Keratinocyte (primary cell): ENCODE results near the gene LOXHD1. TPM values are rescaled to one million over a fixed set of nuclear protein-coding genes. Genes with fewer than 3 reads are reported as not detected.

Source experiments
- DNase-seq: peaks from one replicate; pipeline ENCODE4 v3.0.0-alpha.2; 2011; ENCODE audit warnings: low read depth, missing footprints, low spot score
- FAIRE-seq: peaks from 2 replicates; lab custom pipeline; 2011; peaks lifted over from hg19 to GRCh38; lab: Jason Lieb, UNC
- H2AFZ ChIP-seq: 2 replicates; pipeline ENCODE4 v1.6.0; 2012; ENCODE audit warnings: low read length, control low read depth, inconsistent platforms; ENCODE audit not compliant: control insufficient read depth
- H3K27ac ChIP-seq: 2 replicates; pipeline ENCODE4 v1.5.1; 2011; ENCODE audit warnings: low read length; ENCODE audit not compliant: control insufficient read depth, insufficient read depth
- H3K27me3 ChIP-seq: 3 replicates; pipeline ENCODE4 v1.6.0; 2011; ENCODE audit warnings: low read length; ENCODE audit not compliant: control insufficient read depth, insufficient read depth; ENCODE audit errors: extremely low read depth
- H3K36me3 ChIP-seq, 2 experiments: 2 replicates in 1 of 2; 3 replicates in 1 of 2; pipeline ENCODE4 v1.5.1; 2011; ENCODE audit warnings: low read length in 2 of 2, mild to moderate bottlenecking in 1 of 2; ENCODE audit not compliant: control insufficient read depth in 2 of 2, insufficient read depth in 2 of 2; ENCODE audit errors: extremely low read depth in 1 of 2
- H3K4me1 ChIP-seq: 3 replicates; pipeline ENCODE4 v1.5.1; 2011; ENCODE audit warnings: low read length; ENCODE audit not compliant: control insufficient read depth, insufficient read depth; ENCODE audit errors: extremely low read depth
- H3K4me2 ChIP-seq: 3 replicates; pipeline ENCODE4 v1.6.0; 2011; ENCODE audit warnings: low read depth, low read length; ENCODE audit not compliant: control insufficient read depth, insufficient read depth; ENCODE audit errors: extremely low read depth
- H3K4me3 ChIP-seq, 3 experiments: fragments of 200-600 bp in 1 of 3; sonication (generic) in 1 of 3; 2 replicates in 2 of 3; 3 replicates in 1 of 3; pipeline ENCODE4 v1.5.1; 2011 to 2016; ENCODE audit warnings: low read length in 3 of 3, mild to moderate bottlenecking in 3 of 3, control low read depth in 2 of 3, inconsistent platforms in 1 of 3, low read depth in 1 of 3, mixed read lengths in 1 of 3, mixed run types in 1 of 3, moderate library complexity in 1 of 3; ENCODE audit not compliant: control insufficient read depth in 2 of 3, insufficient read depth in 2 of 3; ENCODE audit errors: extremely low read depth in 1 of 3
- H3K79me2 ChIP-seq: 2 replicates; pipeline ENCODE4 v1.6.0; 2012; ENCODE audit warnings: low read length; ENCODE audit not compliant: control insufficient read depth, insufficient read depth
- H3K9ac ChIP-seq: 3 replicates; pipeline ENCODE4 v1.6.0; 2011; ENCODE audit warnings: low read length; ENCODE audit not compliant: control insufficient read depth, insufficient read depth; ENCODE audit errors: extremely low read depth
- H3K9me1 ChIP-seq: 3 replicates; pipeline ENCODE4 v1.6.0; 2011; ENCODE audit warnings: low read length; ENCODE audit not compliant: control insufficient read depth, insufficient read depth; ENCODE audit errors: extremely low read depth
- H3K9me3 ChIP-seq: 2 replicates; pipeline ENCODE4 v1.5.1; 2012; ENCODE audit warnings: low read depth, low read length; ENCODE audit not compliant: control insufficient read depth
- H4K20me1 ChIP-seq: 3 replicates; pipeline ENCODE4 v1.6.0; 2011; ENCODE audit warnings: low read length; ENCODE audit not compliant: control insufficient read depth, insufficient read depth; ENCODE audit errors: extremely low read depth
- CTCF ChIP-seq, 3 experiments: IDR thresholded peaks in 1 of 3; conservative IDR thresholded peaks in 1 of 3; optimal IDR thresholded peaks in 1 of 3; 2 replicates in 2 of 3; 3 replicates in 1 of 3; pipeline versions ENCODE3 to v1.5.1; 2011; ENCODE audit warnings: low read length in 3 of 3, mild to moderate bottlenecking in 3 of 3, moderate library complexity in 2 of 3, control low read depth in 1 of 3, inconsistent platforms in 1 of 3; ENCODE audit not compliant: insufficient read depth in 2 of 3; ENCODE audit errors: extremely low read depth in 1 of 3
- EZH2 ChIP-seq: IDR thresholded peaks from one replicate; pipeline ENCODE4 v1.6.1; 2012; ENCODE audit warnings: inconsistent platforms, mild to moderate bottlenecking, low read length, moderate library complexity
- dilution Hi-C: fragments of 300-500 bp; cut with MboI; formaldehyde crosslinking; loops from one replicate; pipeline ENCODE4 v1.7.0; 2020; ENCODE audit warnings: low sequenced_read_pairs; ENCODE audit not compliant: extremely low pct_ligation_motif_present
- polyA plus RNA-seq, 5 experiments: library from polyadenylated mRNA; depleted of rRNA in 3 of 5; stranded (reverse) in 3 of 5; stranded (forward) in 1 of 5; unstranded in 1 of 5; fragments of >200 nt; gene quantifications; 1 replicate in 1 of 5; 2 replicates in 3 of 5; 3 replicates in 1 of 5; pipeline versions ENCODE4 v1.2.1 to v1.2.3, GENCODE V29; 2011 to 2012; ENCODE audit warnings: missing spikeins in 2 of 5, low read depth in 1 of 5, low replicate concordance in 1 of 5

LOXHD1 gene
- polyA plus RNA-seq, 1 donor (not counting 4 experiments of a cell fraction or from before 2014, with no cell fraction given) = not detected

- Histone ChIP-seq H3K4me3 (no peak overlapping the region), H2AFZ (no peak overlapping the region), H4K20me1 (no peaks in the 10 kb centered on the region), H3K9me1 (no peaks in the 10 kb centered on the region), H3K4me2 (no peak overlapping the region), H3K27me3 (no peaks in the 10 kb centered on the region), H3K27ac (no peak overlapping the region), H3K36me3 (no peaks in the 10 kb centered on the region), H3K4me1 (no peaks in the 10 kb centered on the region), H3K79me2 (no peaks in the 10 kb centered on the region), H3K9me3 (no peaks in the 10 kb centered on the region), H3K9ac (no peak overlapping the region)
- TF ChIP-seq EZH2 (no peak), CTCF (optimal IDR thresholded peaks at IDR 0.05 in 1 of 3, IDR thresholded peaks at IDR 0.05 in 1 of 3, conservative IDR thresholded peaks at IDR 0.05 in 1 of 3; ENCODE audit: extremely low read depth in 1 of 3, insufficient read depth in 2 of 3, low read length in 3 of 3) (no peak)
- dilution Hi-C loops = no loop called here
- FAIRE-seq = no peak
- DNase-seq = no peak
Observed at GRCh38 chr18:46502444-46502843, 154.6 kb downstream of the LOXHD1 start.

- no peak overlapping the region for H3K9ac ChIP-seq
- DNase-seq = no peak
- dilution Hi-C loops = no loop called here
Observed at GRCh38 chr18:46497129-46497528, 159.9 kb downstream of the LOXHD1 start.

More at GRCh38 chr18:46497129-46497528, 159.9 kb downstream of the LOXHD1 start:
- H3K4me1 ChIP-seq = no peaks in the 10 kb centered on the region
- H3K27me3 ChIP-seq = no peaks in the 10 kb centered on the region
- FAIRE-seq = no peak
- H3K4me2 ChIP-seq = no peak overlapping the region
- no peaks in the 10 kb centered on the region for H4K20me1 ChIP-seq
- TF ChIP-seq CTCF (optimal IDR thresholded peaks at IDR 0.05 in 1 of 3, IDR thresholded peaks at IDR 0.05 in 1 of 3, conservative IDR thresholded peaks at IDR 0.05 in 1 of 3; ENCODE audit: extremely low read depth in 1 of 3, insufficient read depth in 2 of 3, low read length in 3 of 3) (no peak), EZH2 (no peak)
- H3K4me3 ChIP-seq = no peak overlapping the region
- H3K36me3 ChIP-seq = no peaks in the 10 kb centered on the region
- H3K27ac ChIP-seq = no peak overlapping the region
- H2AFZ ChIP-seq = no peak overlapping the region
- no peaks in the 10 kb centered on the region for H3K79me2 ChIP-seq
- H3K9me1 ChIP-seq = no peaks in the 10 kb centered on the region
- H3K9me3 ChIP-seq = no peaks in the 10 kb centered on the region
